SKM-1 treated with dmso at 0.1 percent for 144 hours (cell line): ENCODE results near the gene GUK1.

Experiments used
- DNase-seq: peaks from one replicate; lab custom pipeline; 2025; ENCODE audit not compliant: unreplicated experiment; lab: John Stamatoyannopoulos, UW

The GUK1 gene

GRCh38 chr1:228149406-228150119, 9.5 kb downstream of the GUK1 start, which contains the start of gene GJC2:
TSS of gene GJC2 (plus strand) at chr1:228149930. CDS start at chr1:228157759, 7,829 bp downstream.
- no peak for DNase-seq

GRCh38 chr1:228150120-228150460, 10.0 kb downstream of the GUK1 start:
- DNase-seq = no peak

GRCh38 chr1:228150461-228151179, 10.5 kb downstream of the GUK1 start:
- DNase-seq = no peak

- DNase-seq = no peak
Observed at GRCh38 chr1:228151180-228151925, 11.3 kb downstream of the GUK1 start.

GRCh38 chr1:228152097-228152917, 12.2 kb downstream of the GUK1 start:
- no peak for DNase-seq

- DNase-seq = no peak
Observed at GRCh38 chr1:228152918-228153258, 12.8 kb downstream of the GUK1 start.

- no peak for DNase-seq
Observed at GRCh38 chr1:228154021-228154669, 14.1 kb downstream of the GUK1 start.

GRCh38 chr1:228154670-228155571, 14.8 kb downstream of the GUK1 start:
- DNase-seq = no peak

- DNase-seq = no peak
Observed at GRCh38 chr1:228155596-228156514, 15.8 kb downstream of the GUK1 start.

- DNase-seq = no peak
Observed at GRCh38 chr1:228156515-228156881, 16.4 kb downstream of the GUK1 start.

- DNase-seq = no peak
Observed at GRCh38 chr1:228156941-228157728, 17.1 kb downstream of the GUK1 start.

- no peak for DNase-seq
Observed at GRCh38 chr1:228157729-228158126, 17.6 kb downstream of the GUK1 start.

GRCh38 chr1:228158151-228159007, 18.3 kb downstream of the GUK1 start:
- no peak for DNase-seq

- DNase-seq = no peak
Observed at GRCh38 chr1:228159008-228159665, 19.1 kb downstream of the GUK1 start.

GRCh38 chr1:228160201-228160761, 20.2 kb downstream of the GUK1 start:
- no peak for DNase-seq

GRCh38 chr1:228161362-228161761, 21.3 kb downstream of the GUK1 start:
- DNase-seq = no peak
